HS-5 (cell line): Measurements from ENCODE around the gene CETP.
A peak's percentile ranks its signal among the peaks of the same experiment; 100 is the strongest.
"Not testable (repeated sequence)": the region's sequence is repeated elsewhere in the genome, so short reads cannot be mapped to it uniquely, and the experiment has no call there.

Source experiments
- DNase-seq: peaks from one replicate; pipeline ENCODE4 v3.0.0-alpha.2; 2012; ENCODE audit warnings: low read depth

Gene CETP

GRCh38 chr16:56980792-56981724, 19.3 kb downstream of the CETP start:
- DNase-seq, result no peak

GRCh38 chr16:56981729-56982271, 20.1 kb downstream of the CETP start:
- no peak for DNase-seq

GRCh38 chr16:56982695-56983094, 20.9 kb downstream of the CETP start:
- no peak for DNase-seq

- no peak for DNase-seq
These were observed 21.5 kb downstream of the CETP start for GRCh38 chr16:56983211-56983751.

- no peak for DNase-seq
These were observed 22.9 kb downstream of the CETP start for GRCh38 chr16:56984639-56985038.

- DNase-seq, result peak; percentile 58
These were observed 23.7 kb downstream of the CETP start for GRCh38 chr16:56985288-56985961.

GRCh38 chr16:56985962-56986360, 24.2 kb downstream of the CETP start:
- no peak for DNase-seq

- no peak for DNase-seq
These were observed 24.6 kb downstream of the CETP start for GRCh38 chr16:56986361-56986760.

- DNase-seq, result not testable (repeated sequence)
These were observed 25.2 kb downstream of the CETP start for GRCh38 chr16:56986908-56987307.

- DNase-seq, result no peak
These were observed 25.9 kb downstream of the CETP start for GRCh38 chr16:56987692-56988091.

GRCh38 chr16:56988161-56988947, 26.6 kb downstream of the CETP start:
- no peak for DNase-seq

GRCh38 chr16:56988948-56989945, 27.5 kb downstream of the CETP start, which contains the start of gene NLRC5:
Gene NLRC5 (plus strand): TSS chr16:56989557. CDS start chr16:57020713, 31,156 bp downstream.
- DNase-seq, result no peak

- DNase-seq, result no peak
These were observed 28.2 kb downstream of the CETP start for GRCh38 chr16:56989988-56990387.

GRCh38 chr16:56990407-56991286, 28.9 kb downstream of the CETP start:
- no peak for DNase-seq

GRCh38 chr16:56992431-56992830, 30.7 kb downstream of the CETP start:
- not testable (repeated sequence) for DNase-seq

GRCh38 chr16:56993204-56993603, 31.5 kb downstream of the CETP start:
- DNase-seq, result no peak

GRCh38 chr16:56994311-56994710, 32.6 kb downstream of the CETP start:
- no peak for DNase-seq

GRCh38 chr16:56995136-56995805, 33.5 kb downstream of the CETP start:
- no peak for DNase-seq

GRCh38 chr16:56997264-56997663, 35.5 kb downstream of the CETP start:
- no peak for DNase-seq
